CD4-positive, alpha-beta T cell treated with Interferon gamma for 1 hour (primary cell): ENCODE measurements around the gene AMN.

Experiments used
- DNase-seq: peaks from one replicate; pipeline ENCODE4 v3.0.0-alpha.2; 2020

Gene AMN

GRCh38 chr14:102969901-102970300 is 47.4 kb downstream of the AMN start:
- DNase-seq, result no peak

- no peak for DNase-seq
Measured at GRCh38 chr14:102970496-102970895, 48.0 kb downstream of the AMN start.

GRCh38 chr14:102971314-102971713 is 48.9 kb downstream of the AMN start:
- no peak for DNase-seq

GRCh38 chr14:102971836-102972606 is 49.6 kb downstream of the AMN start:
- DNase-seq, result no peak

GRCh38 chr14:102973706-102974285 is 51.3 kb downstream of the AMN start:
- no peak for DNase-seq

GRCh38 chr14:102975662-102976061 is 53.2 kb downstream of the AMN start:
- DNase-seq, result no peak

- DNase-seq, result no peak
Measured at GRCh38 chr14:102977475-102977874, 55.0 kb downstream of the AMN start.

GRCh38 chr14:102979406-102979805 is 56.9 kb downstream of the AMN start:
- no peak for DNase-seq

GRCh38 chr14:102980409-102980810 is 57.9 kb downstream of the AMN start:
- no peak for DNase-seq
